Endothelial cell (in vitro differentiated cells): ENCODE measurements around the gene MAML2. TPM values are rescaled to one million over a fixed set of nuclear protein-coding genes. Genes with fewer than 3 reads are reported as not detected.

ENCODE experiments used
- DNase-seq: peaks from one replicate; pipeline ENCODE4 v3.0.0; 2021; ENCODE audit warnings: low spot score
- H3K27ac Mint-ChIP-seq: one replicate; pipeline ENCODE4 v1.8.0; 2021; ENCODE audit warnings: mixed read lengths, inconsistent platforms; ENCODE audit not compliant: unreplicated experiment
- H3K27me3 Mint-ChIP-seq: one replicate; pipeline ENCODE4 v1.8.0; 2021; ENCODE audit warnings: mild to moderate bottlenecking, moderate library complexity, mixed read lengths, inconsistent platforms; ENCODE audit not compliant: unreplicated experiment
- H3K36me3 Mint-ChIP-seq: one replicate; pipeline ENCODE4 v1.8.0; 2021; ENCODE audit warnings: mild to moderate bottlenecking, low read depth, mixed read lengths, inconsistent platforms; ENCODE audit not compliant: unreplicated experiment
- H3K4me1 Mint-ChIP-seq: one replicate; pipeline ENCODE4 v1.8.0; 2021; ENCODE audit warnings: mild to moderate bottlenecking, mixed read lengths, inconsistent platforms; ENCODE audit not compliant: unreplicated experiment
- H3K4me3 Mint-ChIP-seq: one replicate; pipeline ENCODE4 v1.8.0; 2021; ENCODE audit warnings: mild to moderate bottlenecking, mixed read lengths, inconsistent platforms; ENCODE audit not compliant: unreplicated experiment
- H3K9me3 Mint-ChIP-seq: one replicate; pipeline ENCODE4 v1.8.0; 2021; ENCODE audit warnings: mixed read lengths, inconsistent platforms; ENCODE audit not compliant: unreplicated experiment
- total RNA-seq: library from RNA; stranded (reverse); fragmentation: NEBNext Ultra II Directional; extraction: Animal tissue kit (Norgen Biotek cat#: 25700); gene quantifications from one replicate; pipeline ENCODE4 v1.2.1, GENCODE V29; 2021; ENCODE audit not compliant: unreplicated experiment
- TF ChIP-seq, protein P1 (sequence below): fragments of 200-600 bp; sonication (generic); IDR thresholded peaks from one replicate; pipeline ENCODE4 v1.5.0; 2021; ENCODE audit warnings: antibody characterized with exemption; ENCODE audit not compliant: unreplicated experiment

The MAML2 gene
- total RNA-seq, 1 donor from 2014 or later, result 6.2 TPM

DNA sequence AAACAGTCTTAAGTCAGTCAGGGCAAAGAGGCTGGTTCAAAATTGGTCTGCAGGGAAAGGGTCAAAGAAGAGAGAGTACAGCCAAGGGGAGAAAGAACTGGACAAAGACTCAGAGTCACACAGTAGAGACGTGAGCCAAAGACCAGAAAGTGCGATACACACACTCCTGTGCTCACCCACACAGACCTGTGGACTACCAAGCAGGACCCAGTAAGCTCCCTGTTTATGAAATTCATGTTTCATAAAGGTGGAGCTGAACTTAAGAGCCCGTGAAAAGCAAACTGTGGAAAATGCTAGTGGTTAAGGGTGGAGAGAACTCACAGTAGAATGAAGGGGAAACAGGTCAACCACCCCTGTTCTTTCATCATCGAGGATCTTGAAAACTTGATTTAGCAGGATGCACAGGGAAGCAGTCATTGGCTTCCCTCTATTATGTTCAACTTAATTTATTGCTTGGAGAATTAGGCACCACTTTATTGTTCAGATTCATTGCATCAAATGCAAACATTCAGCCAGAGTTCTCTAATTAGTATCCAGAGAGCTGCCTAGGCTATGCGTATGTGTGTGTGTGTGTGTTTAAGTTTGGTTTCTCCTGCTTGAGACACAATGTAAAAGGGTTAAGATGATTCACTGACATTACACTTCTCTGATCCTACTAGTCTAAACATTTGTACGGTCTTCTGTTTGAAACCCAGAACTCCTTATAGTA, 258.2 kb downstream of the MAML2 start:
- peaks cover 6% of the 10 kb centered on the region for H3K4me1 Mint-ChIP-seq
- DNase-seq, result no peak
- H3K36me3 Mint-ChIP-seq, result no peaks in the 10 kb centered on the region
- no peaks in the 10 kb centered on the region for H3K27me3 Mint-ChIP-seq
- no peak overlapping the region for H3K27ac Mint-ChIP-seq
- H3K9me3 Mint-ChIP-seq, result no peaks in the 10 kb centered on the region
- no peak overlapping the region for H3K4me3 Mint-ChIP-seq
- TF ChIP-seq, protein P1, sequence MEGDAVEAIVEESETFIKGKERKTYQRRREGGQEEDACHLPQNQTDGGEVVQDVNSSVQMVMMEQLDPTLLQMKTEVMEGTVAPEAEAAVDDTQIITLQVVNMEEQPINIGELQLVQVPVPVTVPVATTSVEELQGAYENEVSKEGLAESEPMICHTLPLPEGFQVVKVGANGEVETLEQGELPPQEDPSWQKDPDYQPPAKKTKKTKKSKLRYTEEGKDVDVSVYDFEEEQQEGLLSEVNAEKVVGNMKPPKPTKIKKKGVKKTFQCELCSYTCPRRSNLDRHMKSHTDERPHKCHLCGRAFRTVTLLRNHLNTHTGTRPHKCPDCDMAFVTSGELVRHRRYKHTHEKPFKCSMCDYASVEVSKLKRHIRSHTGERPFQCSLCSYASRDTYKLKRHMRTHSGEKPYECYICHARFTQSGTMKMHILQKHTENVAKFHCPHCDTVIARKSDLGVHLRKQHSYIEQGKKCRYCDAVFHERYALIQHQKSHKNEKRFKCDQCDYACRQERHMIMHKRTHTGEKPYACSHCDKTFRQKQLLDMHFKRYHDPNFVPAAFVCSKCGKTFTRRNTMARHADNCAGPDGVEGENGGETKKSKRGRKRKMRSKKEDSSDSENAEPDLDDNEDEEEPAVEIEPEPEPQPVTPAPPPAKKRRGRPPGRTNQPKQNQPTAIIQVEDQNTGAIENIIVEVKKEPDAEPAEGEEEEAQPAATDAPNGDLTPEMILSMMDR, result no peak

GRCh38 chr11:96082936-96083335, 260.1 kb downstream of the MAML2 start:
- TF ChIP-seq, protein P1, result no peak
- Mint-ChIP-seq H3K36me3 (no peaks in the 10 kb centered on the region), H3K4me1 (peaks cover 6% of the 10 kb centered on the region), H3K27me3 (no peaks in the 10 kb centered on the region), H3K4me3 (no peak overlapping the region), H3K9me3 (no peaks in the 10 kb centered on the region), H3K27ac (no peak overlapping the region)
- no peak for DNase-seq

DNA sequence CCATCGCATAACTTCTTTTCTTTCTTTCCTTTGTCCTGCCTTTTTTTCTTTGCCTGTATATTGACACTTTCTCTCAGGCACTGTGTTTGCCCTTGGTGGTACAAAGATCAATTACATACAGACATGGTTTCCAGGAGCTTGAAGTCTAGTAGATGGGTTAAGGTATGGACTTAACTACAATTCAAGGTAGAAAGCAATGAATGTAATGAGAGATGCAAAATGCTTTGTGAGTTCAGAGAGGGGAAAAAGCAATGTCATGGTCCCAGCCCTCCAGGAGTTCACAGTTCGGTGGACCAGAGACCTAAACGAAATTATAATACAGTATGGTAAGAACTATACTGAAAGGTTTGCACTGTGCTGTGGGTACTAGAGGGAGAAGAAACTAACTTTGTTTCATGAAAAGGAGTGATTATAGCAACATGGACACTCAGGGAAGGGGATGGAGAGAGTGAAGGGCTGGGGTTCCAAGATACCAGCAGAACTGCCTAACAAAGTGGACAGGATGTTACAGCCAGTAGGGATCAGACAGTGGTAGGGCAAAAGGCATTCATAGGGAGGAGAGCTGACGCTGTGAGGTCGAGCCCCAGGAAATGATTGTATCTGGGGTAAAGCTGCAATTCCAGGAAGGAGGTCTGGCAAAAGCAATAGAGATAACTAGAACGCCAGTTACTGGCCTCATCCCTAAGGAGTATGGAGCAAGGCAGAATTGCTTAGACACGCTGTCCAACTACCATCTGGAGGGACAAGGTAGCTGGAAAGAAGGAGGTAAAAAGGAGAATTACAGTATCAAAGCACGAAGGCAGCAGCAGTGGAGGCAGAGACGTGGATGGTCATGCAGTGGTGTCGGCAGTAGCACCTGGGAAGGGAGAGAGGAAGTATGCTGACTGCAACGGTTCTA, 260.7 kb downstream of the MAML2 start:
- Mint-ChIP-seq H3K9me3 (no peaks in the 10 kb centered on the region), H3K36me3 (no peaks in the 10 kb centered on the region), H3K4me1 (peaks cover 6% of the 10 kb centered on the region), H3K27me3 (no peaks in the 10 kb centered on the region), H3K27ac (no peak overlapping the region), H3K4me3 (no peak overlapping the region)
- TF ChIP-seq, protein P1, result no peak
- no peak for DNase-seq

DNA sequence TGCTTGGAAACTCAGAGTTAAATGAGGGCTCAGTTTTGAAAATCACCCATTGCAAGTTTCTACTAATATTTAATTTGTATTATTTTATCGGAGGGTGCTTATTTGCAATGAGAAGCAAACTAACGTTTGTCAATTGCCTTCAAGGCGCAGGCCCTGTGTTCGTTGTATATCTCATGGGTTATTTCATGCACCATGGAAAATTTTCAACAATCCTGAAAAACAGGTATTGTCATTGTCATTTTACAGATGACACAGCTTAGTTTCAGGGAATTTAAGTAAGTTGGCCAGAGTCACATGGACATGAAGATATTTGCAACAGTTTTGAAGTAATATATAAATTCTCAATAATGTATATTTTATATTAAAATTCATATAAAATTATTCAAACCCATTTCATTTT, 261.4 kb downstream of the MAML2 start:
- Mint-ChIP-seq H3K4me1 (peaks cover 2% of the 10 kb centered on the region), H3K27ac (no peak overlapping the region), H3K4me3 (no peak overlapping the region), H3K27me3 (no peaks in the 10 kb centered on the region), H3K36me3 (no peaks in the 10 kb centered on the region), H3K9me3 (no peaks in the 10 kb centered on the region)
- TF ChIP-seq, protein P1, result no peak
- no peak for DNase-seq

DNA sequence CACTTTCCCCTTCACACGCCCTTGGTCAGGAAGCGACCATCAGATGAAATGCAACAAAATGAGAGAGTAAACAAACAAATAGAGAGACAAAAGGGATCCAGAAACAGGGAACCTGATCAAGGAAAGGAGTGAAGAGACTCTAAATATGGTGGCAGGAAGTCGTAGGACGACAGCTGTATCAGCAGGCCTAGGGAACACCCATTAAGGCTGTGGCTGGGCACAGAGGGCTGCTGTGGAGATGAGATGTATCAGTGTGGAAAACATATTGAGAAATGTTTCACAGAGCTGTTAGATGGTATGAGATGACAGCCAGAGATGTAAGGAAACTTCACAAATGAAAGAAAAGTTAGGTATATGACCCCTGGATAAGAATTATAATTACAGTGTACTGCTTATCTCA, 263.3 kb downstream of the MAML2 start:
- Mint-ChIP-seq H3K36me3 (no peaks in the 10 kb centered on the region), H3K9me3 (no peaks in the 10 kb centered on the region), H3K4me3 (no peak overlapping the region), H3K4me1 (peaks cover 19% of the 10 kb centered on the region), H3K27ac (no peak overlapping the region), H3K27me3 (no peaks in the 10 kb centered on the region)
- TF ChIP-seq, protein P1, result no peak
- no peak for DNase-seq
